Measurements from ENCODE around the gene GPR162.

Gene GPR162

DNA sequence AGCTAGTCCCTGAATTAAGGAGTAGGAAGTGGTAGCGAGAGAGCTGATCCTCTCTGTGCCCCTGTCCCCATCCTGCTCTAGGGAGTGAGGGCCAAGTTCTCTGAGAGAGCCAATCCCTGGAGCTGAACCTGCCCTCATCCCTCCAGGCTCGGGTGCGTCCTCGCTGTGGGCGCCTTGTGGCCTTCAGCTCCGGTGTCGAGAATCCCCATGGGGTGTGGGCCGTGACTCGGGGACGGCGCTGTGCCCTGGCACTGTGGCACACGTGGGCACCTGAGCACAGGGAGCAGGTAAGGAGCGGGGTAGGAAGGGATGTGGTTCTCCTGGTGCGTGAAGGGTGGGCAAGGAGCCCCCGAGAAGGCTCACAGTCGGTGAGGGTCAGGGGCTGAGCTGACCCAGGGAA, 17.2 kb downstream of the GPR162 start:
- no peak for TF ChIP-seq CTCF (IDR thresholded peaks at IDR 0.05; ENCODE audit: extremely low read depth, missing control alignments)
- no peak for DNase-seq (ENCODE audit: low spot score)

DNA sequence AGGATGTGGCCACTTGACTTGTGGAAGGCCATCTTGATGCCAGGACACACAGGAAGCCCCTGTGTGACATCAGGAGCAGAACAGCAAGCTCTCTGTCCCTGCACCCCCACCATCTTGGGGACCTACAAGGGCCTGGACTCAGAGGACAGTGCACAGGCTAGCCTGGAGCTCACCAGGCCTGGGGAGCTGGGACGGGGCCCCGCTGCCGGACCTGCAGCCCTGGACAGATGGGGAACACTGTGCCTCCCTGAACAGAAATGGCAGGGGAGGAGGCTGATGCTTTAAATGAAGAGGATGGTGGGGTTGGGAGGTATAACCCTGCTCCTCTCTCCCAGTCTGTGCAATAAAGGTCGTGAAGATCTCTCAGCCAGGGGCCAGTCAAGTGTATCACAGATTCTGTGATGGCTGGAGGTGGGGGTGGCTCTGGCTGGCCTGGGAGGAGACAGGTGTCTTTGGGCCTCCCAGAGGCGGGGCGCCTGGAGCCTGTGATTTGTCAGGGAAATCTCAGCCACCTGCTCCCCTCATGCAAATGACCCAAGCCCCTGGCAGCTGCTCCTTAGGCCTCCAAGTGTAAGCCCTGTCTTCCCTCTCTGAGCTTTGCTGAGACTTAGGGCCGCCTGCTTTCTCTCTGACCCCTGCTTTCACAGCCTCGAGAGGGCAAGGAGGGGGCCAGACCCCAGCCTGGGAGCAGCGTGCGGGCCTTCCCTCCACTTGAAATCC, 18.0 kb downstream of the GPR162 start:
- DNase-seq (ENCODE audit: low spot score) = peak; percentile 84
- no peak for TF ChIP-seq CTCF (IDR thresholded peaks at IDR 0.05; ENCODE audit: extremely low read depth, missing control alignments)

- no peak for DNase-seq (ENCODE audit: low spot score)
- no peak for TF ChIP-seq CTCF (IDR thresholded peaks at IDR 0.05; ENCODE audit: extremely low read depth, missing control alignments)
Observed at GRCh38 chr12:6840330-6840729, 18.7 kb downstream of the GPR162 start.

DNA sequence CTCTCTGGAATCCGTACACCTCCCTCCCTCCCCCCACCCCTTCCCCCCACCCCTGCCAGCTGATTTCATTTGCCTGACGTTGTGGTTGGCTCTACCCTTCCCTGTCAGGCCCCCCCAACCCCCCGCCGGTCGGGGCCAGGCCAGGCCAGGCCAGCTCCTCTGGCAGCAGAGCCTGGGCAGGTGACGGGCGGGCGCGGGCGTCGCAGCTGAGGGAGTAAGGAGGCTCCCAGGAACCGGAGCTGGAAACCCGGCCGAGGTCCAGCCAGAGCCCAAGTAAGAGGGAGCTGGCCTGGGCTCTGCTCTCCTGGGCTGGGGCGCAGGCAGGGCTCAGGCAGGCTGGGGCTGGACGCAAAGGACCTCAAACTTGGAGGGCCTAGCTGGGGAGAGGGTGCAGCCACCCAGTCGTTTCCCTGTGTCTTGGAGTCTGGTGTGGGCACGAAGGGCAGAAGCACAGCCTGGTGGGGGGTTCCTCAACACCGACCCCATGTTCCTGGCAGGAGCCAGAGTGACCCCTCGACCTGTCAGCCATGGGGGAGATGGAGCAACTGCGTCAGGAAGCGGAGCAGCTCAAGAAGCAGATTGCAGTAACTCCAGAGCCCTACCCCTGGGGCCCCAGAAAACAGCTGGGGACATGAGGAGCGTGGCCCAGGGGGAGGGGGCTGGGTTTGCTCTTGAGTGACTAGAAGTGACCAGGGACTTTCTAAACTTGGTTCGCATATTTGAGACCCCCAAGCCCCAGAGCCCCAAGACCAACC, 19.3 kb downstream of the GPR162 start, which contains the start of gene GNB3:
GNB3 (plus strand) TSS at position 165 of the 755 bp plus-strand sequence; CDS start at position 528, 363 bp downstream.
- no peak for TF ChIP-seq CTCF (IDR thresholded peaks at IDR 0.05; ENCODE audit: extremely low read depth, missing control alignments)
- DNase-seq (ENCODE audit: low spot score) = no peak

DNA sequence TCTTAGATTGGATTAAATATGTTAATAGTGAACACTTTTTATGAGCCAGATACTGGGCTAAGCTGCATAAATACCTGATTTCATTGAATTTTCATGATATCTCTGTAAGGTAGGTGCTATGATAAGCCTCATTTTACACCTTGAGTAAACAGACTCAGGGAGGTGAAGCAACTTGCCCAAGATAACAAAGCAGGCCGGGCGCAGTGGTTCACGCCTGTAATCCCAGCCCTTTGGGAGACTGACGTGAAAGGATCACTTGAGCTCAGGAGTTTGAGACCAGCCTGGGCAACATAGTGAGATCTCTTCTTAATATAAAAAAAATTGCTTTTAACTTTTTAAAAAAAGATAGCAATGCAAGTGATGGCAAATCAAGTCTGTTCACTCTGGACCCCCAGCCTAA, 20.5 kb downstream of the GPR162 start:
- DNase-seq (ENCODE audit: low spot score) = no peak
- TF ChIP-seq CTCF (IDR thresholded peaks at IDR 0.05; ENCODE audit: extremely low read depth, missing control alignments) = no peak

DNA sequence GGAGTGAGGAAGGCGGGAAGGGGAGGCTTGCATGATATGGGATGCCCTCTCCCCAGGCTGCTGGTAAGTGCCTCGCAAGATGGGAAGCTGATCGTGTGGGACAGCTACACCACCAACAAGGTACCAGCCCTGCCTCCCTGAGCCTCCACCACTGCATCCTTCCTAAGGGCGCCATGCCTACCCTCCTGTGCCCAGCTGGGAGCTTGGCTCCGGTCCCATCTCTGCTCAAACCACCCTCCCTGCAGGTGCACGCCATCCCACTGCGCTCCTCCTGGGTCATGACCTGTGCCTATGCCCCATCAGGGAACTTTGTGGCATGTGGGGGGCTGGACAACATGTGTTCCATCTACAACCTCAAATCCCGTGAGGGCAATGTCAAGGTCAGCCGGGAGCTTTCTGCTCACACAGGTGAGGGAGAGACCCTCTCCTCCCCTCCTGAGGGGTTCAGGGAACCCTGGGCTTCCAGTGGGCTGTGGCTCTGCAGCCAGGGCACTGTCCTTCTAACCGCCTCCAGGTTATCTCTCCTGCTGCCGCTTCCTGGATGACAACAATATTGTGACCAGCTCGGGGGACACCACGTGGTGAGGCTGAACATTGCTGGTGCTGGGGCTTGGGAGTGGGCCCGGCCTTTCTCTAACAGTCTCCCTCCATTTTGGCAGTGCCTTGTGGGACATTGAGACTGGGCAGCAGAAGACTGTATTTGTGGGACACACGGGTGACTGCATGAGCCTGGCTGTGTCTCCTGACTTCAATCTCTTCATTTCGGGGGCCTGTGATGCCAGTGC, 21.7 kb downstream of the GPR162 start:
- TF ChIP-seq CTCF (IDR thresholded peaks at IDR 0.05; ENCODE audit: extremely low read depth, missing control alignments) = no peak
- no peak for DNase-seq (ENCODE audit: low spot score)

DNA sequence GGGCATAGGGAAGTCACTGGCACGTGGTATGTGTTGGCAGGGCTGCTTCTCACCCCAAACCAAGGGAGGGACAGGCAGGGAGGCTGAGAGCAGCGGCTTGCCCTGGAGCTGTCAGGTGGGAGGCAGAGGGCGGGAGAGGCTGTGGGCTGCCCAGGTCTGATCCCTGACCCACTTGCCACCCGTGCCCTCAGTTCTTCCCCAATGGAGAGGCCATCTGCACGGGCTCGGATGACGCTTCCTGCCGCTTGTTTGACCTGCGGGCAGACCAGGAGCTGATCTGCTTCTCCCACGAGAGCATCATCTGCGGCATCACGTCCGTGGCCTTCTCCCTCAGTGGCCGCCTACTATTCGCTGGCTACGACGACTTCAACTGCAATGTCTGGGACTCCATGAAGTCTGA, 23.8 kb downstream of the GPR162 start:
- no peak for TF ChIP-seq CTCF (IDR thresholded peaks at IDR 0.05; ENCODE audit: extremely low read depth, missing control alignments)
- DNase-seq (ENCODE audit: low spot score) = no peak

Measured in GM20000 (cell line).